Thyroid gland (tissue), 4 donors: ENCODE measurements around the gene ARMC3.

Experiments used
- CTCF ChIP-seq, 6 experiments: fragments of 200-600 bp in 3 of 6; fragments of 450-650 bp in 3 of 6; sonication (generic) in 3 of 6; IDR thresholded peaks; one replicate each; pipeline ENCODE4 v1.5.1; 2016 to 2019; ENCODE audit warnings: antibody characterized with exemption in 6 of 6, mild to moderate bottlenecking in 2 of 6, inconsistent platforms in 1 of 6, moderate library complexity in 1 of 6
- POLR2A ChIP-seq, 2 donors: fragments of 450-650 bp; IDR thresholded peaks; one replicate each; pipeline ENCODE4 v1.6.1; 2017; ENCODE audit warnings: antibody characterized with exemption in 2 of 2, mild to moderate bottlenecking in 2 of 2, moderate library complexity in 1 of 2

GRCh38 chr10:22984066-22984465, 56.2 kb downstream of the ARMC3 start:
- TF ChIP-seq POLR2A (IDR thresholded peaks at IDR 0.05) (no peak), CTCF (IDR thresholded peaks at IDR 0.05) (no peak)
